Brain microvascular endothelial cell (primary cell): ENCODE measurements around the gene TEX2.

Experiments
- DNase-seq: peaks from one replicate; pipeline ENCODE4 v3.0.0-alpha.2; 2020
- H3K27ac ChIP-seq: fragments of 250-450 bp; sonication (Bioruptor Pico); 2 replicates; pipeline ENCODE4 v1.5.1; 2020; ENCODE audit warnings: mild to moderate bottlenecking, moderate library complexity
- H3K27me3 ChIP-seq: fragments of 250-450 bp; sonication (Bioruptor Pico); replicated peaks from 2 replicates; pipeline ENCODE4 v1.5.1; 2020; ENCODE audit warnings: mild to moderate bottlenecking
- H3K36me3 ChIP-seq: fragments of 250-450 bp; sonication (Bioruptor Pico); replicated peaks from 2 replicates; pipeline ENCODE4 v1.5.1; 2020; ENCODE audit warnings: mild to moderate bottlenecking
- H3K4me3 ChIP-seq: 2 replicates; pipeline ENCODE4 v1.5.1; 2011; ENCODE audit warnings: low read depth, mild to moderate bottlenecking, control low read depth, low read length, moderate library complexity
- in situ Hi-C: cut with HindIII; loops from 2 replicates; pipeline ENCODE4 v1.10.0; 2017; ENCODE audit warnings: low sequenced_read_pairs, low pct_ligation_motif_present
- TF ChIP-seq, protein P1 (sequence below): IDR thresholded peaks from 2 replicates; pipeline ENCODE4 v1.5.1; 2011; ENCODE audit warnings: low read depth, mild to moderate bottlenecking, moderate library complexity, low read length, control low read depth, inconsistent platforms; ENCODE audit errors: missing control alignments

The TEX2 gene

DNA sequence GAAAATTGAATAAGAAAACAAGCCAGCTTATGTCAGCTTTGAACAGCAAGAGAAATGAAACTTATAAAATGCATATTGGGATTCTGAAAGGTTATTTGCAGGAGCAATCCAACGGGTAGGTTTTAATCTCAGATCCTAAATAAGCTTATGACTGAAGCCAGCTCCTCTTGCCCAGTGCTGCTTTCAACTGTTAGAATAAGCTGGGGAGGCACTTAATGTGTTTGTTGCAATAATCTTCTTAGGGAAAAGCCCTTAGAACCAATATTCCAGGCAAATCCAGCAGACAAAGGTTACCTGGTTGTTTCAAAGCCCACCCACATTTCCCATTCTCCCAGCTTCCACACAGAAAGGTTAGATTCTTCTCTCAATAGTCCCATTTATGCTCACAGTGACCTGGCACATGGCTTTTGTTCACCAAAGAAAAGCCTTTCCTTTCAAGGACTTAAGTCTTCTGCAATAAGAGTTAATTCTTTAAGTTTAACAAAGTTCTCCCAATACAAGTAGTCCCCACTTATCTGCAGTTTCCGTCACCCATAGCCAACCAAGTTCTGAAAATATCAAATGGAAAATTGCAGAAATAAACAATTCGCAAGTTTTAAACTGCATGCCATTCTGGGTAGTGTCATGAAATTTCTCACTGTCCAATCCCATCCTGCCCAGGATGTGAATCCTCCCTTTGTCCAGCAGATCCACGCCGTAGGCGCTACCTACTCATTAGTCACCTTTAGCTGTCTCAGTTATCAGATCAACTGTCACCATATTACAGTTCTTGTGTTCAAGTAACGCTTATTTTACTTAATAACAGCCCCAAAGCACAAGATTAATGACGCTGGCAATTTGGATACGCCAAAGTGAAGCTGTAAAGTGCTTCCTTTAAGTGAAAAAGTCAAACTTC lies 5.9 kb downstream of the TEX2 start:
- no peaks in the 10 kb centered on the region for H3K36me3 ChIP-seq
- TF ChIP-seq, protein P1, sequence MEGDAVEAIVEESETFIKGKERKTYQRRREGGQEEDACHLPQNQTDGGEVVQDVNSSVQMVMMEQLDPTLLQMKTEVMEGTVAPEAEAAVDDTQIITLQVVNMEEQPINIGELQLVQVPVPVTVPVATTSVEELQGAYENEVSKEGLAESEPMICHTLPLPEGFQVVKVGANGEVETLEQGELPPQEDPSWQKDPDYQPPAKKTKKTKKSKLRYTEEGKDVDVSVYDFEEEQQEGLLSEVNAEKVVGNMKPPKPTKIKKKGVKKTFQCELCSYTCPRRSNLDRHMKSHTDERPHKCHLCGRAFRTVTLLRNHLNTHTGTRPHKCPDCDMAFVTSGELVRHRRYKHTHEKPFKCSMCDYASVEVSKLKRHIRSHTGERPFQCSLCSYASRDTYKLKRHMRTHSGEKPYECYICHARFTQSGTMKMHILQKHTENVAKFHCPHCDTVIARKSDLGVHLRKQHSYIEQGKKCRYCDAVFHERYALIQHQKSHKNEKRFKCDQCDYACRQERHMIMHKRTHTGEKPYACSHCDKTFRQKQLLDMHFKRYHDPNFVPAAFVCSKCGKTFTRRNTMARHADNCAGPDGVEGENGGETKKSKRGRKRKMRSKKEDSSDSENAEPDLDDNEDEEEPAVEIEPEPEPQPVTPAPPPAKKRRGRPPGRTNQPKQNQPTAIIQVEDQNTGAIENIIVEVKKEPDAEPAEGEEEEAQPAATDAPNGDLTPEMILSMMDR = no peak
- in situ Hi-C loops = no loop called here
- no peak overlapping the region for H3K27ac ChIP-seq
- no peaks in the 10 kb centered on the region for H3K27me3 ChIP-seq
- DNase-seq = no peak
- H3K4me3 ChIP-seq = no peak overlapping the region

DNA sequence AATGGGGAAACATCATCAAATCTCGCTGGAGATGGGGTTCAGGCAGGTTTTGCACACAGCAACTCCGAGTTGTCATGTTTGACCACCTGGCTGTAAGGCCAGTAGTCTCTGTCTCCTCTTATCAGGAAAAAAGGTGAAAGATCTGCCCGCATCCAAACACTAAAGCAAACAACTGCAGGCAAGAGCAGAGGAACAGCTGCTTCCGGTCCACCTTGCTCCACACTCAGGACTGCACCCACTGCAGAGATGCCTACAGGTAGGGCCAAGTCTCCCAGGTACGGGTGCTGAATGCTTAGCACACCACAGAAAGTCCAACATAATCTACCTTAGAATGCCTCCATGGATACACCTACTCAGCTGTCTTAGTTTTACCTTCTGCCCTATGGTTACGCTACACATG lies 7.3 kb downstream of the TEX2 start:
- no peaks in the 10 kb centered on the region for H3K27me3 ChIP-seq
- H3K4me3 ChIP-seq = no peak overlapping the region
- DNase-seq = no peak
- in situ Hi-C loops = no loop called here
- no peaks in the 10 kb centered on the region for H3K36me3 ChIP-seq
- no peak overlapping the region for H3K27ac ChIP-seq
- TF ChIP-seq, protein P1 = no peak

DNA sequence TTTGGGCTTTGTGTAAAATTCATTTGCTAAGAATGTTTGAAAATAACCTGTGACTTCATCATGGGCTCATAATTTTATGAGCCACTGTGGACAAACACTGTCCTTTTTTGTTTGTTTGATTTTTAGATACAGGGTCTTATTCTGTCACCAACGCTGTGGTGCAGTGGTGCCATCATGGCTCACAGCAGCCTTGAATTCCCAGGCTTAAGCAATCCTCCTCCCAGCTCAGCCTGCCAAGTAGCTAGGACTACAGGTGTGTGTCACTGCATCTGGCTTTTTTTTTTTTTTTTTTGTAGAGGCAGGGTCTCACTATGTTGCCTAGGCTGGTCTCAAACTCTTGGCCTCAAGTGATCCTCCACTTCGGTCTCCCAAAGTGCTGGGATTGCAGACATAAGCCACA lies 8.3 kb downstream of the TEX2 start:
- TF ChIP-seq, protein P1 = no peak
- no peak for DNase-seq
- in situ Hi-C loops = no loop called here
- H3K4me3 ChIP-seq = no peak overlapping the region
- H3K27ac ChIP-seq = no peak overlapping the region
- no peaks in the 10 kb centered on the region for H3K27me3 ChIP-seq
- no peaks in the 10 kb centered on the region for H3K36me3 ChIP-seq

DNA sequence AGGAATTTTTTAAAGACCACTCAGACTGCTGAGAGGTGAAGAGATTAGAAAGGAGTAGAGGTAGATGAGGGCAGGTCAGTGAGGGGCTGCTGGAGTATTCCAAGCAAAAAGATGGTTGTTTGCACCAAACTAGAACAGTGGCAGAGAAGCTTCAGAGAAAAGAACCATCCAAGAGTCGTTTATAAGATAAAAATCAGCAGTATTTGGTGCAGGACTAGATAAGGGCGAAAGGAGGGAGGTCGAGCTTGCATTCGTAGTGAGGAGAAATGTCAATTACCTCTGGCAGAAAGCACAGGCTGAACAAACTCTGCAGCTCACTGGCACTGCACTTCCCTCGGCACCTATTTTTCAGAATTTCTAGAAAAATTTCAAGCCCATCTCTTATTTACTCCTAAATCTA lies 9.6 kb downstream of the TEX2 start:
- in situ Hi-C loops = no loop called here
- no peak for DNase-seq
- Histone ChIP-seq H3K27me3 (no peaks in the 10 kb centered on the region), H3K4me3 (no peak overlapping the region), H3K36me3 (no peaks in the 10 kb centered on the region), H3K27ac (no peak overlapping the region)
- TF ChIP-seq, protein P1 = no peak

DNA sequence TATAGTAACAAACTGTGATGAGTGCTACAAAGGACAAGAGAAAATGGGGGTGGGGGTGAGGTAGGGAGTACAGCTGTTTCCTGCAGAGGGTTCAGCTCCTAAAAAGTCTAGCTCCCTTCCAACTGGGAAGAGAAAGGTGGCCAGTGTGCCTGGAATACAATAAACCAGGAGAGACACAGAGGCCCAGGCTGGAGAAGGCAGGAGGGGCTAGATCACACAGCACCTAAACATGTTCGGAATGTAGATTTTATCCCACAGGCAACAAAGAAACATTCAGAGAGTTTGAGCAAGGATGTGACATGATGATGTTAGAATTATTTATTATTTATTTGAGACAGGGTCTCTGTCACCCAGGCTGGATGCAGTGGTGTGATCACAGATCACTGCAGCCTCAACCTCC lies 10.2 kb downstream of the TEX2 start:
- Histone ChIP-seq H3K27me3 (no peaks in the 10 kb centered on the region), H3K27ac (no peak overlapping the region), H3K4me3 (no peak overlapping the region), H3K36me3 (no peaks in the 10 kb centered on the region)
- in situ Hi-C loops = no loop called here
- TF ChIP-seq, protein P1 = no peak
- no peak for DNase-seq
